HepG2 (cell line): ENCODE measurements around the gene TOMM6. TPM values are rescaled to one million over a fixed set of nuclear protein-coding genes. Genes with fewer than 3 reads are reported as not detected.

ENCODE experiments used
- ATAC-seq: fragments of 200-7000 bp; cut with Tn5 transposase; 3 replicates; pipeline ENCODE4 v1.9.1; 2020; ENCODE audit warnings: mild to moderate bottlenecking, moderate library complexity
- BruUV-seq: library from RNA; stranded (reverse); fragments of 400-500 nt; replicated peaks from 2 replicates; lab custom pipeline; 2021; lab: Mats Ljungman, UMichigan
- CTCF ChIA-PET: fragments of 300-600 bp; formaldehyde crosslinking; extraction: SDS; loops from one replicate; lab custom pipeline; 2021; ENCODE audit warnings: low total read pairs, inconsistent platforms, low intra/inter-chr PET ratio; lab: Yijun Ruan, JAX
- POLR2A ChIA-PET: fragments of 350-600 bp; sonication (Branson Sonifier 250); formaldehyde crosslinking; loops from one replicate; lab custom pipeline; 2020; ENCODE audit warnings: antibody characterized with exemption, inconsistent platforms; lab: Yijun Ruan, JAX
- DNase-seq: peaks from one replicate; pipeline ENCODE4 v3.0.0-alpha.2; 2015; ENCODE audit warnings: low spot score
- FAIRE-seq: peaks from 3 replicates; lab custom pipeline; 2011; peaks lifted over from hg19 to GRCh38; lab: Jason Lieb, UNC
- H2AFZ ChIP-seq: one replicate; pipeline ENCODE4 v1.6.1; 2011; ENCODE audit warnings: low read length, inconsistent platforms
- H3K27ac ChIP-seq: fragments of 300-600 bp; 3 replicates; pipeline ENCODE4 v1.8.0; 2011; ENCODE audit warnings: mixed run types, mild to moderate bottlenecking, mixed read lengths, low read length, inconsistent platforms; ENCODE audit not compliant: insufficient read depth; ENCODE audit errors: extremely low read length
- H3K27me3 ChIP-seq, 2 experiments: fragments of 200-600 bp in 1 of 2; 2 replicates in 1 of 2; 3 replicates in 1 of 2; pipeline versions ENCODE4 v1.6.0 to v1.8.0; 2011; ENCODE audit warnings: low read length in 2 of 2, mild to moderate bottlenecking in 2 of 2, moderate library complexity in 2 of 2, inconsistent platforms in 1 of 2; ENCODE audit not compliant: insufficient read depth in 2 of 2, control insufficient read depth in 1 of 2
- H3K36me3 ChIP-seq, 2 experiments: fragments of 200-600 bp in 1 of 2; replicated peaks in 1 of 2; 2 replicates in 1 of 2; 3 replicates in 1 of 2; pipeline versions ENCODE4 v1.5.1 to v1.8.0; 2011; ENCODE audit warnings: low read length in 2 of 2, inconsistent platforms in 1 of 2; ENCODE audit not compliant: insufficient read depth in 2 of 2, control insufficient read depth in 1 of 2
- H3K4me1 ChIP-seq: 2 replicates; pipeline ENCODE4 v1.5.1; 2012; ENCODE audit warnings: low read length, inconsistent platforms; ENCODE audit not compliant: insufficient read depth
- H3K4me2 ChIP-seq: 2 replicates; pipeline ENCODE4 v1.6.0; 2011; ENCODE audit warnings: low read depth, low read length, inconsistent platforms
- H3K4me3 ChIP-seq, 3 experiments: fragments of 200-600 bp in 1 of 3; sonication (generic), shearing (Covaris generic) in 1 of 3; replicated peaks in 1 of 3; 2 replicates each; pipeline ENCODE4 v1.5.1; 2011 to 2016; ENCODE audit warnings: low read length in 3 of 3, inconsistent platforms in 2 of 3, low read depth in 2 of 3, mild to moderate bottlenecking in 2 of 3, control low read depth in 1 of 3, mixed read lengths in 1 of 3; ENCODE audit not compliant: insufficient read depth in 1 of 3
- H3K79me2 ChIP-seq: one replicate; pipeline ENCODE4 v1.6.1; 2011; ENCODE audit warnings: low read length, inconsistent platforms; ENCODE audit not compliant: insufficient read depth
- H3K9ac ChIP-seq: 2 replicates; pipeline ENCODE4 v1.6.0; 2011; ENCODE audit warnings: mild to moderate bottlenecking, low read depth, low read length, inconsistent platforms; ENCODE audit not compliant: insufficient read depth
- H3K9me3 ChIP-seq: 2 replicates; pipeline ENCODE4 v1.5.1; 2012; ENCODE audit warnings: mild to moderate bottlenecking, low read length
- H4K20me1 ChIP-seq: 2 replicates; pipeline ENCODE4 v1.6.0; 2011; ENCODE audit warnings: inconsistent platforms, mild to moderate bottlenecking, low read length, moderate library complexity; ENCODE audit not compliant: insufficient read depth
- ATF6 ChIP-seq: sonication (generic); formaldehyde crosslinking; conservative IDR thresholded peaks from 2 replicates; pipeline ENCODE4 v1.4.0; 2020; ENCODE audit warnings: missing genetic modification reagents
- E2F2 ChIP-seq: sonication (generic); formaldehyde crosslinking; IDR thresholded peaks from 2 replicates; pipeline ENCODE4 v1.4.0; 2020; ENCODE audit warnings: missing genetic modification reagents, borderline replicate concordance
- ETS1 ChIP-seq: sonication (generic); formaldehyde crosslinking; IDR thresholded peaks from 2 replicates; pipeline ENCODE4 v1.4.0; 2020; ENCODE audit warnings: missing genetic modification reagents
- FOXA3 ChIP-seq: IDR thresholded peaks from 2 replicates; pipeline ENCODE4 v1.6.1; 2016; ENCODE audit warnings: missing genetic modification reagents, missing compliant biosample characterization
- FOXO1 ChIP-seq: sonication (generic); formaldehyde crosslinking; IDR thresholded peaks from 2 replicates; pipeline ENCODE4 v1.4.0; 2020; ENCODE audit warnings: missing genetic modification reagents
- KAT2B ChIP-seq: fragments of 150-350 bp; IDR thresholded peaks from 2 replicates; pipeline ENCODE4 v1.6.1; 2014; ENCODE audit warnings: low read depth, low read length, borderline replicate concordance
- KLF6 ChIP-seq: IDR thresholded peaks from 2 replicates; pipeline ENCODE4 v1.8.0; 2016; ENCODE audit warnings: missing biosample characterization, missing genetic modification reagents
- NPAS2 ChIP-seq: sonication (generic); formaldehyde crosslinking; IDR thresholded peaks from 2 replicates; pipeline ENCODE4 v1.8.0; 2022; ENCODE audit warnings: mild to moderate bottlenecking, missing genetic modification reagents, borderline replicate concordance
- SMYD3 ChIP-seq: sonication (generic); formaldehyde crosslinking; IDR thresholded peaks from 2 replicates; pipeline ENCODE4 v1.8.1; 2023; ENCODE audit warnings: mild to moderate bottlenecking, missing genetic modification reagents
- SOX5 ChIP-seq: IDR thresholded peaks from 2 replicates; pipeline ENCODE4 v1.6.1; 2016; ENCODE audit warnings: borderline replicate concordance
- ZBTB7A ChIP-seq: sonication (generic); formaldehyde crosslinking; IDR thresholded peaks from 2 replicates; pipeline ENCODE4 v1.8.0; 2022; ENCODE audit warnings: mild to moderate bottlenecking, missing genetic modification reagents
- ZNF280B ChIP-seq: sonication (generic); formaldehyde crosslinking; IDR thresholded peaks from 2 replicates; pipeline ENCODE4 v1.5.0; 2020; ENCODE audit warnings: missing genetic modification reagents, mild to moderate bottlenecking, borderline replicate concordance
- ZNF747 ChIP-seq: sonication (generic); formaldehyde crosslinking; IDR thresholded peaks from 2 replicates; pipeline ENCODE4 v1.8.1; 2023; ENCODE audit warnings: missing genetic modification reagents, mild to moderate bottlenecking, borderline replicate concordance
- ZNF816 ChIP-seq: sonication (generic); formaldehyde crosslinking; IDR thresholded peaks from 2 replicates; pipeline ENCODE4 v1.8.0; 2022; ENCODE audit warnings: missing genetic modification reagents, mild to moderate bottlenecking, borderline replicate concordance
- ZSCAN22 ChIP-seq: sonication (generic); formaldehyde crosslinking; IDR thresholded peaks from 2 replicates; pipeline ENCODE4 v1.4.0; 2020; ENCODE audit warnings: mild to moderate bottlenecking, missing genetic modification reagents
- WGBS: methylation state at CpG from one replicate; pipeline ENCODE4 v1.1.6; 2017; ENCODE audit warnings: low lambda C conversion rate; 5-methylcytosine and 5-hydroxymethylcytosine counted together
- in situ Hi-C: cut with HindIII; loops from 2 replicates; pipeline ENCODE4 v1.10.0; 2017; ENCODE audit warnings: low pct_unique_long_range_greater_than_20kb; ENCODE audit not compliant: extremely low pct_ligation_motif_present
- intact Hi-C: fragments of 100-400 bp; cut with micrococcal nuclease; formaldehyde crosslinking; loops from one replicate; pipeline ENCODE4 v1.10.0; 2022; ENCODE audit not compliant: unreplicated experiment
- polyA plus RNA-seq, 8 experiments: library from polyadenylated mRNA; depleted of rRNA in 3 of 8; stranded (reverse) in 7 of 8; unstranded in 1 of 8; fragments of >200 nt; fragmentation: Illumina TruSeq in 4 of 8; extraction: Trizol in 4 of 8; gene quantifications; 2 replicates each; pipeline versions ENCODE4 v1.2.1 to v1.2.3, GENCODE V29; 2011 to 2016; ENCODE audit warnings: low read depth in 4 of 8, missing spikeins in 1 of 8, mixed read lengths in 1 of 8; ENCODE audit not compliant: insufficient read depth in 1 of 8
- total RNA-seq, 5 experiments: library from RNA; depleted of rRNA; stranded (reverse); fragments of >200 nt; fragmentation: Illumina TruSeq; extraction: Trizol; gene quantifications; 2 replicates each; pipeline ENCODE4 v1.2.3, GENCODE V29; 2016; ENCODE audit warnings: low read depth in 1 of 5

The TOMM6 gene
- total and polyA plus RNA-seq, 2 of the 13 experiments (the other 11 are each of a cell fraction or from before 2014, with no cell fraction given): 320 to 321 TPM

- no peak for TF ChIP-seq ZBTB7A (CRISPR knock-in tag)
- no peak for TF ChIP-seq FOXA3
- no peak for TF ChIP-seq ZNF816
- TF ChIP-seq KAT2B: no peak
- no peak for TF ChIP-seq E2F2 (CRISPR knock-in tag)
- TF ChIP-seq FOXO1 (CRISPR knock-in tag): no peak
- no peak for TF ChIP-seq SOX5 (CRISPR knock-in tag)
- no peak for TF ChIP-seq ZNF747 (CRISPR knock-in tag)
- TF ChIP-seq SMYD3 (CRISPR knock-in tag): no peak
- TF ChIP-seq ZNF280B: no peak
- TF ChIP-seq ATF6: no peak
- TF ChIP-seq ETS1 (CRISPR knock-in tag): no peak
- no peak for TF ChIP-seq ZSCAN22 (CRISPR knock-in tag)
- TF ChIP-seq NPAS2 (CRISPR knock-in tag): no peak
- TF ChIP-seq KLF6 (CRISPR knock-in tag): no peak
- TF ChIP-seq, all 625 proteins: peak for 0
- no TSS peak for BruUV-seq
- Histone ChIP-seq H3K27me3 (no peaks in the 10 kb centered on the region; a peak in 2 of 5 replicates), H3K27ac (no peak overlapping the region), H3K4me3 (no peak overlapping the region), H3K9me3 (no peaks in the 10 kb centered on the region), H3K36me3 (peaks cover 9 to 25% of the 10 kb centered on the region in 2 experiments), H3K9ac (no peak overlapping the region), H3K4me2 (no peak overlapping the region), H4K20me1 (no peaks in the 10 kb centered on the region), H3K4me1 (peaks cover 34% of the 10 kb centered on the region), H2AFZ (no peak overlapping the region), H3K79me2 (peaks cover 4% of the 10 kb centered on the region)
- CTCF ChIA-PET: interaction anchor here (4.1 to 4.4 kb wide), 2 partner anchors 42 to 72 kb away, joined by 44 to 61 read pairs; partner anchors contain the start of gene TFEB
- DNase-seq (no peak), FAIRE-seq (no peak), ATAC-seq (no peak)
- in situ Hi-C loops (loop anchor here (5.0 to 25.0 kb wide), 2 partner anchors 40 to 435 kb away; partner anchors contain the start of genes MRPS10 and TFEB), intact Hi-C loops (loop anchor here (5.0 kb wide), 1 partner anchor 175 kb away; no protein-coding TSS in a partner anchor)
- POLR2A ChIA-PET: interaction anchor here (1.7 to 1.8 kb wide), 2 partner anchors 9 to 44 kb away, joined by 6 to 8 read pairs; no protein-coding TSS in a partner anchor
- WGBS: 91% methylated on average over 5 of the region's 5 CpGs
Observed at GRCh38 chr6:41777551-41778285, 9.8 kb upstream of the TOMM6 start.
